Neural crest cell (in vitro differentiated cells): ENCODE measurements around the gene CSH1. TPM values are rescaled to one million over a fixed set of nuclear protein-coding genes. Genes with fewer than 3 reads are reported as not detected.
"Not testable (repeated sequence)": the region's sequence is repeated elsewhere in the genome, so short reads cannot be mapped to it uniquely, and the experiment has no call there.

Experiments
- DNase-seq: peaks from one replicate; pipeline ENCODE4 v3.0.0; 2021; ENCODE audit warnings: low read depth, mixed read lengths, low spot score
- H3K27ac Mint-ChIP-seq: one replicate; pipeline ENCODE4 v1.8.0; 2021; ENCODE audit warnings: mild to moderate bottlenecking, mixed read lengths; ENCODE audit not compliant: unreplicated experiment
- H3K27me3 Mint-ChIP-seq: 2 replicates; pipeline ENCODE4 v1.8.0; 2021; ENCODE audit warnings: low read depth, mild to moderate bottlenecking, mixed read lengths
- H3K36me3 Mint-ChIP-seq: 2 replicates; pipeline ENCODE4 v1.8.0; 2021; ENCODE audit warnings: low read depth, mild to moderate bottlenecking, mixed read lengths
- H3K4me1 Mint-ChIP-seq: 2 replicates; pipeline ENCODE4 v1.8.0; 2021; ENCODE audit warnings: mixed read lengths
- H3K4me3 Mint-ChIP-seq: one replicate; pipeline ENCODE4 v1.8.0; 2021; ENCODE audit warnings: mild to moderate bottlenecking, mixed read lengths
- H3K9me3 Mint-ChIP-seq: 2 replicates; pipeline ENCODE4 v1.8.0; 2021; ENCODE audit warnings: mixed read lengths
- CTCF ChIP-seq: fragments of 200-600 bp; sonication (generic); conservative IDR thresholded peaks from 2 replicates; pipeline ENCODE4 v1.5.0; 2021; ENCODE audit warnings: antibody characterized with exemption, mild to moderate bottlenecking
- total RNA-seq: library from RNA; stranded (reverse); gene quantifications from 2 replicates; pipeline ENCODE4 v1.2.1, GENCODE V29; 2021

The CSH1 gene
- total RNA-seq, 1 donor from 2014 or later = not detected

- not testable (repeated sequence) for DNase-seq, H3K4me3 Mint-ChIP-seq, H3K36me3 Mint-ChIP-seq, H3K27ac Mint-ChIP-seq, H3K9me3 Mint-ChIP-seq, H3K4me1 Mint-ChIP-seq, H3K27me3 Mint-ChIP-seq
Measured at GRCh38 chr17:63894021-63894420, 2.4 kb downstream of the CSH1 start.

GRCh38 chr17:63892316-63893037 is 3.9 kb downstream of the CSH1 start:
- TF ChIP-seq CTCF = peak; percentile 50
- H3K4me1 Mint-ChIP-seq, H3K4me3 Mint-ChIP-seq, H3K27me3 Mint-ChIP-seq, H3K9me3 Mint-ChIP-seq, H3K36me3 Mint-ChIP-seq, H3K27ac Mint-ChIP-seq: not testable (repeated sequence)
- peak; percentile 14 for DNase-seq

GRCh38 chr17:63889026-63889848 is 7.1 kb downstream of the CSH1 start:
- H3K27ac Mint-ChIP-seq, H3K9me3 Mint-ChIP-seq, H3K4me3 Mint-ChIP-seq, H3K4me1 Mint-ChIP-seq, H3K27me3 Mint-ChIP-seq, H3K36me3 Mint-ChIP-seq: not testable (repeated sequence)
- TF ChIP-seq CTCF = peak; percentile 60
- peak; percentile 32 for DNase-seq

- not testable (repeated sequence) for H3K36me3 Mint-ChIP-seq, H3K27me3 Mint-ChIP-seq, H3K4me1 Mint-ChIP-seq, H3K9me3 Mint-ChIP-seq, H3K4me3 Mint-ChIP-seq, H3K27ac Mint-ChIP-seq, DNase-seq
Measured at GRCh38 chr17:63885119-63885518, 11.3 kb downstream of the CSH1 start.

- H3K9me3 Mint-ChIP-seq, DNase-seq, H3K4me3 Mint-ChIP-seq, H3K4me1 Mint-ChIP-seq, H3K36me3 Mint-ChIP-seq, H3K27ac Mint-ChIP-seq: not testable (repeated sequence)
- H3K27me3 Mint-ChIP-seq = peaks cover 13% of the 10 kb centered on the region
Measured at GRCh38 chr17:63882626-63883126, 13.7 kb downstream of the CSH1 start.

GRCh38 chr17:63881935-63882601 is 14.3 kb downstream of the CSH1 start, which contains the start of gene GH2:
Gene GH2 (minus strand): TSS chr17:63881944. CDS start chr17:63881801, 143 bp downstream.
- H3K4me1 Mint-ChIP-seq = peaks cover 2% of the 10 kb centered on the region
- H3K36me3 Mint-ChIP-seq = no peaks in the 10 kb centered on the region
- H3K4me3 Mint-ChIP-seq = no peak within 1 kb of the TSS
- H3K9me3 Mint-ChIP-seq = no peaks in the 10 kb centered on the region
- peak; percentile 69 for DNase-seq
- H3K27me3 Mint-ChIP-seq = peaks cover 13% of the 10 kb centered on the region
- peak; percentile 62 for TF ChIP-seq CTCF
- no peak within 1 kb of the TSS for H3K27ac Mint-ChIP-seq

- not testable (repeated sequence) for H3K4me1 Mint-ChIP-seq, H3K27ac Mint-ChIP-seq, H3K36me3 Mint-ChIP-seq, DNase-seq, H3K4me3 Mint-ChIP-seq, H3K9me3 Mint-ChIP-seq
- H3K27me3 Mint-ChIP-seq = peaks cover 13% of the 10 kb centered on the region
Measured at GRCh38 chr17:63881337-63881736, 15.0 kb downstream of the CSH1 start.
